HEK293 (cell line): ENCODE data around the gene TUBGCP6.

ENCODE experiments used
- GLIS1 ChIP-seq: fragments of 450-650 bp; formaldehyde crosslinking; IDR thresholded peaks from 2 replicates; pipeline ENCODE4 v1.5.1; 2016; ENCODE audit warnings: missing biosample characterization, missing genetic modification characterization
- KLF1 ChIP-seq: fragments of 450-650 bp; formaldehyde crosslinking; IDR thresholded peaks from 2 replicates; pipeline ENCODE4 v1.5.1; 2016; ENCODE audit warnings: missing biosample characterization, missing genetic modification characterization
- MEIS1 ChIP-seq: sonication (generic); formaldehyde crosslinking; IDR thresholded peaks from 2 replicates; pipeline ENCODE4 v1.8.1; 2022; ENCODE audit warnings: missing genetic modification reagents, mild to moderate bottlenecking, borderline replicate concordance
- MYNN ChIP-seq: fragments of 450-650 bp; formaldehyde crosslinking; IDR thresholded peaks from 2 replicates; pipeline ENCODE4 v1.5.1; 2016; ENCODE audit warnings: missing biosample characterization, missing genetic modification characterization, borderline replicate concordance
- RBAK ChIP-seq: fragments of 450-650 bp; formaldehyde crosslinking; IDR thresholded peaks from 2 replicates; pipeline ENCODE4 v1.5.1; 2016; ENCODE audit warnings: missing biosample characterization, missing genetic modification characterization
- REPIN1 ChIP-seq: fragments of 450-650 bp; formaldehyde crosslinking; IDR thresholded peaks from 2 replicates; pipeline ENCODE4 v1.5.1; 2017; ENCODE audit warnings: missing biosample characterization, missing genetic modification characterization, low read depth
- SP2 ChIP-seq: fragments of 450-650 bp; formaldehyde crosslinking; IDR thresholded peaks from 2 replicates; pipeline ENCODE4 v1.5.1; 2016; ENCODE audit warnings: missing biosample characterization, missing genetic modification characterization
- ZFP69B ChIP-seq: fragments of 450-650 bp; formaldehyde crosslinking; IDR thresholded peaks from 2 replicates; pipeline ENCODE4 v1.5.1; 2016; ENCODE audit warnings: missing biosample characterization, missing genetic modification characterization
- ZNF23 ChIP-seq: fragments of 450-650 bp; formaldehyde crosslinking; IDR thresholded peaks from 2 replicates; pipeline ENCODE4 v1.5.1; 2016; ENCODE audit warnings: missing biosample characterization, missing genetic modification characterization, borderline replicate concordance
- ZNF24 ChIP-seq: fragments of 450-650 bp; formaldehyde crosslinking; IDR thresholded peaks from 2 replicates; pipeline ENCODE4 v1.5.1; 2016; ENCODE audit warnings: missing biosample characterization, missing genetic modification characterization
- TF ChIP-seq, protein P1 (sequence below): fragments of 450-650 bp; formaldehyde crosslinking; IDR thresholded peaks from 2 replicates; pipeline ENCODE4 v1.5.1; 2016; ENCODE audit warnings: missing biosample characterization, missing genetic modification characterization
- TF ChIP-seq, protein P2 (sequence below): fragments of 450-650 bp; formaldehyde crosslinking; IDR thresholded peaks from 2 replicates; pipeline ENCODE4 v1.5.1; 2016; ENCODE audit warnings: missing biosample characterization, missing genetic modification characterization
- TF ChIP-seq, protein P3 (sequence below): fragments of 450-650 bp; formaldehyde crosslinking; IDR thresholded peaks from 2 replicates; pipeline ENCODE4 v1.5.1; 2016; ENCODE audit warnings: missing biosample characterization, missing genetic modification characterization

DNA sequence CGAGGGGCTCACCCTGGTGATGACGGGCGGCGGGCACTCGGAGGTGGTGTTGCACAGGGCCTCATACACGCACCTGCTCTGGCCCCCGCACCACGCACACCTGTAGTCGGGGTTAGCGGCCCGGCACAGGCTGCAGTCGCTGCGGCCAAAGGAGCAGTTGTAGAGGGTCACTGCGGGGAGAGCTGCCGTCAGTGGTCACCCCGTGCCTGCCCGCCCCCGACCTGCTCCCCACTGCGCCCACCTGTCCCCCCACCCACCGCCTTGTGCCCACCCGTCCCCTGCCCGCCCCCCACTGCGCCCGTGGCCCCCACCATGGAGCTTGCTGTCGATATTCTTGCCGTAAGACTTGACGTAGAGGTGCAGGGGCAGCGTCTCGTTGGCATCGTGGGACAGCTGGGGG, 39.0 kb upstream of the TUBGCP6 start:
- TF ChIP-seq, protein P1, sequence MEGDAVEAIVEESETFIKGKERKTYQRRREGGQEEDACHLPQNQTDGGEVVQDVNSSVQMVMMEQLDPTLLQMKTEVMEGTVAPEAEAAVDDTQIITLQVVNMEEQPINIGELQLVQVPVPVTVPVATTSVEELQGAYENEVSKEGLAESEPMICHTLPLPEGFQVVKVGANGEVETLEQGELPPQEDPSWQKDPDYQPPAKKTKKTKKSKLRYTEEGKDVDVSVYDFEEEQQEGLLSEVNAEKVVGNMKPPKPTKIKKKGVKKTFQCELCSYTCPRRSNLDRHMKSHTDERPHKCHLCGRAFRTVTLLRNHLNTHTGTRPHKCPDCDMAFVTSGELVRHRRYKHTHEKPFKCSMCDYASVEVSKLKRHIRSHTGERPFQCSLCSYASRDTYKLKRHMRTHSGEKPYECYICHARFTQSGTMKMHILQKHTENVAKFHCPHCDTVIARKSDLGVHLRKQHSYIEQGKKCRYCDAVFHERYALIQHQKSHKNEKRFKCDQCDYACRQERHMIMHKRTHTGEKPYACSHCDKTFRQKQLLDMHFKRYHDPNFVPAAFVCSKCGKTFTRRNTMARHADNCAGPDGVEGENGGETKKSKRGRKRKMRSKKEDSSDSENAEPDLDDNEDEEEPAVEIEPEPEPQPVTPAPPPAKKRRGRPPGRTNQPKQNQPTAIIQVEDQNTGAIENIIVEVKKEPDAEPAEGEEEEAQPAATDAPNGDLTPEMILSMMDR (tag by site-specific recombination), result no peak
- TF ChIP-seq ZNF23 (no peak), MYNN (no peak), KLF1 (tag by site-specific recombination) (no peak), MEIS1 (no peak), GLIS1 (tag by site-specific recombination) (no peak), ZFP69B (no peak), ZNF24 (tag by site-specific recombination) (no peak), SP2 (tag by site-specific recombination) (no peak), REPIN1 (no peak), RBAK (no peak)
- TF ChIP-seq, protein P2, sequence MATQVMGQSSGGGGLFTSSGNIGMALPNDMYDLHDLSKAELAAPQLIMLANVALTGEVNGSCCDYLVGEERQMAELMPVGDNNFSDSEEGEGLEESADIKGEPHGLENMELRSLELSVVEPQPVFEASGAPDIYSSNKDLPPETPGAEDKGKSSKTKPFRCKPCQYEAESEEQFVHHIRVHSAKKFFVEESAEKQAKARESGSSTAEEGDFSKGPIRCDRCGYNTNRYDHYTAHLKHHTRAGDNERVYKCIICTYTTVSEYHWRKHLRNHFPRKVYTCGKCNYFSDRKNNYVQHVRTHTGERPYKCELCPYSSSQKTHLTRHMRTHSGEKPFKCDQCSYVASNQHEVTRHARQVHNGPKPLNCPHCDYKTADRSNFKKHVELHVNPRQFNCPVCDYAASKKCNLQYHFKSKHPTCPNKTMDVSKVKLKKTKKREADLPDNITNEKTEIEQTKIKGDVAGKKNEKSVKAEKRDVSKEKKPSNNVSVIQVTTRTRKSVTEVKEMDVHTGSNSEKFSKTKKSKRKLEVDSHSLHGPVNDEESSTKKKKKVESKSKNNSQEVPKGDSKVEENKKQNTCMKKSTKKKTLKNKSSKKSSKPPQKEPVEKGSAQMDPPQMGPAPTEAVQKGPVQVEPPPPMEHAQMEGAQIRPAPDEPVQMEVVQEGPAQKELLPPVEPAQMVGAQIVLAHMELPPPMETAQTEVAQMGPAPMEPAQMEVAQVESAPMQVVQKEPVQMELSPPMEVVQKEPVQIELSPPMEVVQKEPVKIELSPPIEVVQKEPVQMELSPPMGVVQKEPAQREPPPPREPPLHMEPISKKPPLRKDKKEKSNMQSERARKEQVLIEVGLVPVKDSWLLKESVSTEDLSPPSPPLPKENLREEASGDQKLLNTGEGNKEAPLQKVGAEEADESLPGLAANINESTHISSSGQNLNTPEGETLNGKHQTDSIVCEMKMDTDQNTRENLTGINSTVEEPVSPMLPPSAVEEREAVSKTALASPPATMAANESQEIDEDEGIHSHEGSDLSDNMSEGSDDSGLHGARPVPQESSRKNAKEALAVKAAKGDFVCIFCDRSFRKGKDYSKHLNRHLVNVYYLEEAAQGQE (tag by site-specific recombination), result no peak
- TF ChIP-seq, protein P3, sequence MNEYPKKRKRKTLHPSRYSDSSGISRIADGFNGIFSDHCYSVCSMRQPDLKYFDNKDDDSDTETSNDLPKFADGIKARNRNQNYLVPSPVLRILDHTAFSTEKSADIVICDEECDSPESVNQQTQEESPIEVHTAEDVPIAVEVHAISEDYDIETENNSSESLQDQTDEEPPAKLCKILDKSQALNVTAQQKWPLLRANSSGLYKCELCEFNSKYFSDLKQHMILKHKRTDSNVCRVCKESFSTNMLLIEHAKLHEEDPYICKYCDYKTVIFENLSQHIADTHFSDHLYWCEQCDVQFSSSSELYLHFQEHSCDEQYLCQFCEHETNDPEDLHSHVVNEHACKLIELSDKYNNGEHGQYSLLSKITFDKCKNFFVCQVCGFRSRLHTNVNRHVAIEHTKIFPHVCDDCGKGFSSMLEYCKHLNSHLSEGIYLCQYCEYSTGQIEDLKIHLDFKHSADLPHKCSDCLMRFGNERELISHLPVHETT (tag by site-specific recombination), result no peak
